ENCODE data around the gene TENT5C.

The TENT5C gene

DNA sequence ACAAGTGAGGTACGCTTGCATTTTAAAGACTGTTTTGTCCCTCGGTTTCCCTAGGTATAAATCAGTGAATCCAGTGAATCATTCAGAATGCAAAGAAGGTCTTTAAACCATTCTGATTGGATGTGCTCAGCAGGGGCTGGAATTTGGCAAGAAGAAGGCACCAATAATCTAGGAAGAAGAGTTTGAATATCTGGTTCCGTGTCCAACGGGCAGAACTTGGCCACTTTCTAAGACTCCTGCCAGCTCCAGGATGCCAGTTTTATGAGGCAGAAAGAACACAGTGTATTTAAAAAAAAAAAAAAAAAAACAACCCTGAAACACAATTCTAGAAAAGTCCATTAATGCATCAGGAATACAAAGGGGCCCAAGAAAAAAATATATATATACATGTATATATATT is 3.0 kb upstream of the TENT5C start:
- H3K27ac ChIP-seq (ENCODE audit: insufficient read depth, low read length, poor library complexity, severe bottlenecking) = no peak overlapping the region
- no peaks in the 10 kb centered on the region for H3K9me3 ChIP-seq (ENCODE audit: control insufficient read depth, low read length)
- H3K27me3 ChIP-seq (replicated peaks; ENCODE audit: control insufficient read depth, insufficient read depth, low read length, poor library complexity, severe bottlenecking) = no peaks in the 10 kb centered on the region
- no peak for DNase-seq
- peaks cover 13% of the 10 kb centered on the region for H3K4me1 ChIP-seq (ENCODE audit: control insufficient read depth, insufficient read depth, low read length, poor library complexity, severe bottlenecking)
- H3K36me3 ChIP-seq (ENCODE audit: control insufficient read depth, insufficient read depth, low read length) = no peaks in the 10 kb centered on the region
- no peak overlapping the region for H3K4me3 ChIP-seq (ENCODE audit: insufficient read depth, low read depth, low read length, poor library complexity, severe bottlenecking)

DNA sequence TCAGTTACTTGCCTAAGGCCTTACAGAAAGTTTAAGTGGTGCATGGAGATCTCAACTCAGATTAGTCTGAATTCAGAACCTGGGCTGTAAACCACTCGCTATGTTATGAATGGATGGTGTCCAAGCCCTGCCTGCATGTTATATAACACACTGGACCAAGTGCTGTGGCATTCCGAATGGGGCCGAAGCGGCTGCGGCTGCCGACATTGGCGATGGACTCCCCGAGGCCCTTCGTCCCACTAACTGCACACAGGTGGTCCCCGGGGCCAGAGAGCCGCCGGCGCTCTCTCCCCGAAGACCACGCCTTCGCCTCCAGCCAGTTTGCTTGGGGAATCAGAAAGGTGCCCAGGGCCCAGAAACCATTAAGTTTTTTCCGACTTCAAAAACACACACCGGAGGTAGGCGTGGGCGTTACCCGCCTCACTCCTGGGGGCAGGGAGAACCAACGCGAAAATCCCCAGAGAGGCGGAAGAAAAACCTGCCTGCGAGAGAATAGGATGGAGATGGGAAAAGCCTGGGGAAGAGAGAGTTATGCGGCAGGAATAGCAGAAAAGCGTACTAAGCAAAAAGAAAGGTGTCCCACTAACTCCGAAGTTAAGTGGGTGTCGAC is 579 bp upstream of the TENT5C start:
- peaks cover 18% of the 10 kb centered on the region for H3K4me1 ChIP-seq (ENCODE audit: control insufficient read depth, insufficient read depth, low read length, poor library complexity, severe bottlenecking)
- H3K4me3 ChIP-seq (ENCODE audit: insufficient read depth, low read depth, low read length, poor library complexity, severe bottlenecking) = peak overlapping the region; percentile 68
- no peaks in the 10 kb centered on the region for H3K27me3 ChIP-seq (replicated peaks; ENCODE audit: control insufficient read depth, insufficient read depth, low read length, poor library complexity, severe bottlenecking)
- DNase-seq = no peak
- no peaks in the 10 kb centered on the region for H3K9me3 ChIP-seq (ENCODE audit: control insufficient read depth, low read length)
- H3K36me3 ChIP-seq (ENCODE audit: control insufficient read depth, insufficient read depth, low read length) = no peaks in the 10 kb centered on the region
- H3K27ac ChIP-seq (ENCODE audit: insufficient read depth, low read length, poor library complexity, severe bottlenecking) = peak overlapping the region; percentile 94

DNA sequence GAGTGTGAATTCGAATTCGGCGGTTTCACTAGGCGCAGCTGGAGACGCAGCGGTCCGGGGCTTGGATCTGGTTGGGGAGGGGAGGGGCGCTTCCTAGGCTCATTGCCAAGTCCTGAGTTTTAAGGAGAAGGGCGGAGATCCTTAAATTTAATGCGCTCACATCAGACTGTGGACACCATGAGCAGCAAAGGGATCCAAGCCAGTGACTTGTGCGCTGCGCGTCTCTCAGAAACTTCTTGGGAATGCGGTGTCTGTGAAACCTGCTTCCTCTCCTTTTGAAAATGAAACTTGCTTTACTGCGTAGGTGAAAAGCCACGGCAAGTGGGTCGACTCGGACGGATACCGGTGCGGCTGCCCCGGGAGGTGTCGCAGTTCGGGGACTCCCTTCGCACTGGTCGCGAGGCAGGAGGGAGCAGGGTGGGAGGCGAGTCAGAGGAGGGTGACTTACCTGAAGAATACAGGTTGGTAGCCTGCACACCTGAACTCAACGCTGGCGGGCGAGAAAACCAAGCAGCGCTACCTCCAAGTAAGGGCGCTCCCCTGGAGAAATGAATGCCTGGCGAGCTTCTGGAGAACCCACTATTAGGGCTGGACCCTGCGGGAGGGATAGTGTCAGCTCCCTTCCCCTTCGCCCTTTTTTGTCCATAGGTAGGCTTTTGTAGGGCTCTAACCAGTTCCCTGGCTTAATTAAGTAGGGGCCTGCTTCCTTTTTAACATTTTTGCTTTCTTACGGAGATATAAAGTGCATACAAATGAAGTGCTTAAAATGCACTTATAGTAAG is 992 bp downstream of the TENT5C start:
- Histone ChIP-seq H3K36me3 (ENCODE audit: control insufficient read depth, insufficient read depth, low read length) (no peaks in the 10 kb centered on the region), H3K4me1 (ENCODE audit: control insufficient read depth, insufficient read depth, low read length, poor library complexity, severe bottlenecking) (peaks cover 18% of the 10 kb centered on the region), H3K27me3 (replicated peaks; ENCODE audit: control insufficient read depth, insufficient read depth, low read length, poor library complexity, severe bottlenecking) (no peaks in the 10 kb centered on the region), H3K27ac (ENCODE audit: insufficient read depth, low read length, poor library complexity, severe bottlenecking) (peak overlapping the region; percentile 94), H3K4me3 (ENCODE audit: insufficient read depth, low read depth, low read length, poor library complexity, severe bottlenecking) (peak overlapping the region; percentile 98), H3K9me3 (ENCODE audit: control insufficient read depth, low read length) (no peaks in the 10 kb centered on the region)
- peak; percentile 41 to 51 (median 47) for DNase-seq

DNA sequence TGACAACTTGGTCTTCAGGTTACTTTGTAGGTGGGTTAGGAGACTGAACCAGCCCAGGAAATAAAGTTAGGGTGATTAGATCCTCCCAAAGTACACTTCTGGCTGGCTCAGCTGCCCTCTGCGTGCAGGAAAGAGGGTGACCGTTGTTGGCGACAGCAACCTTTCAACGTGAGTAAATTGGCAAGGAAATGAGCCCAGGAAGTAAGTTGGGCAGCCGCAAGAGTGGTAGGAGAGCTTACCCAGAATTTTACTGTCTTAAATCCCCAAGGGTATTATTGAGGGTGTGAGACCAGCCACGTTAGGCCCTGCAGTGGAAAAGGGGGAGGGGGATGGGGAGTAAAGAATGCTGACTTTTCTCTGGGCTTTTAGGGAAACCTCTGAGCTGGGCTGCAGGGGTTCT is 1.6 kb downstream of the TENT5C start:
- Histone ChIP-seq H3K27me3 (replicated peaks; ENCODE audit: control insufficient read depth, insufficient read depth, low read length, poor library complexity, severe bottlenecking) (no peaks in the 10 kb centered on the region), H3K9me3 (ENCODE audit: control insufficient read depth, low read length) (no peaks in the 10 kb centered on the region), H3K4me3 (ENCODE audit: insufficient read depth, low read depth, low read length, poor library complexity, severe bottlenecking) (peak overlapping the region; percentile 98), H3K36me3 (ENCODE audit: control insufficient read depth, insufficient read depth, low read length) (no peaks in the 10 kb centered on the region), H3K4me1 (ENCODE audit: control insufficient read depth, insufficient read depth, low read length, poor library complexity, severe bottlenecking) (peaks cover 18% of the 10 kb centered on the region), H3K27ac (ENCODE audit: insufficient read depth, low read length, poor library complexity, severe bottlenecking) (peak overlapping the region; percentile 94)
- DNase-seq = peak; percentile 38 to 47 (median 42)

DNA sequence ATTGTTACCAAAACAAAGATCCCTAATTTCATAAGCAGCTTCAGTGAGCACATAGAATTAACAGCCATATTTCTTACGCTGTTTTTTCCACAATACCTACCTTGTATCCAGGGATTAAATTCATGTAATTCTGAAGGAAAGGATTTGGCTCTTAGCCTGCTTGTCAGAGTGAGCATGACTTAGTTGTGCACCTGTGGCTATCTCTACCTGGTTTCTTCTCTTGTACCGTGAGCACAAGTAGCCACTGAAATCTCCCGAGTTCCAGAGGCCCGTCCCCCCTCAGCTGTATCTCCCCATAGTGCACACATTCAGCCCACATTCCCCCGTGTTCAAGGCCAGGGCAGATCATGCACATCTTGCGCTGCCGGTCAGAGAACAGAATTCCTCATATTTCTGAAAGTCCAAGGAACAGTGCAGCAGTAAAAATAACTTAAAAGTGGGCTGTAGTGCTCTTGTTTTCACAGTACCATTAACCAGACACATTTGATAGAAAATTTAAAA is 2.3 kb downstream of the TENT5C start:
- H3K9me3 ChIP-seq (ENCODE audit: control insufficient read depth, low read length) = no peaks in the 10 kb centered on the region
- H3K27ac ChIP-seq (ENCODE audit: insufficient read depth, low read length, poor library complexity, severe bottlenecking) = no peak overlapping the region
- no peaks in the 10 kb centered on the region for H3K27me3 ChIP-seq (replicated peaks; ENCODE audit: control insufficient read depth, insufficient read depth, low read length, poor library complexity, severe bottlenecking)
- no peak for DNase-seq
- H3K4me1 ChIP-seq (ENCODE audit: control insufficient read depth, insufficient read depth, low read length, poor library complexity, severe bottlenecking) = peaks cover 18% of the 10 kb centered on the region
- no peaks in the 10 kb centered on the region for H3K36me3 ChIP-seq (ENCODE audit: control insufficient read depth, insufficient read depth, low read length)
- no peak overlapping the region for H3K4me3 ChIP-seq (ENCODE audit: insufficient read depth, low read depth, low read length, poor library complexity, severe bottlenecking)

DNA sequence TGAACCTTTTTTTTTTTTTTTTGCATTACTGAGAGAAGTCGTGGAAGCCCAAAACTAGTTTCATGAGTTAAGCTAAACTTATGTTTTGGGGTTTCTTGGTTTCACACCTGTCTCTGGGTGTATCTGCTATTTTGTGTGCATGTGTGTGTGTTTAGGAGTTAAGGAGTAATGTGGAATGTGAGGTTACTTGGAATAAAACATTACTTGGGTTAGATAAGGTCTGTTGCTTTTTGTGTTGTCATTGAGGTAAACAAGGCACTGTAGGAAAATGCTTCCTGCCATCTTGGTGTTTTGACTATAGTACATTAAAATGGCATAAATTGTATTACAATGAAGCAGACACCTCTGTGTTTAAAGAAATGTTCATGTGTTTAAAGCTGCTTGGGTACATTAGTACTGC is 2.9 kb downstream of the TENT5C start:
- H3K9me3 ChIP-seq (ENCODE audit: control insufficient read depth, low read length) = no peaks in the 10 kb centered on the region
- DNase-seq = no peak
- H3K4me3 ChIP-seq (ENCODE audit: insufficient read depth, low read depth, low read length, poor library complexity, severe bottlenecking) = no peak overlapping the region
- H3K36me3 ChIP-seq (ENCODE audit: control insufficient read depth, insufficient read depth, low read length) = no peaks in the 10 kb centered on the region
- H3K4me1 ChIP-seq (ENCODE audit: control insufficient read depth, insufficient read depth, low read length, poor library complexity, severe bottlenecking) = peaks cover 22% of the 10 kb centered on the region
- no peak overlapping the region for H3K27ac ChIP-seq (ENCODE audit: insufficient read depth, low read length, poor library complexity, severe bottlenecking)
- H3K27me3 ChIP-seq (replicated peaks; ENCODE audit: control insufficient read depth, insufficient read depth, low read length, poor library complexity, severe bottlenecking) = no peaks in the 10 kb centered on the region

DNA sequence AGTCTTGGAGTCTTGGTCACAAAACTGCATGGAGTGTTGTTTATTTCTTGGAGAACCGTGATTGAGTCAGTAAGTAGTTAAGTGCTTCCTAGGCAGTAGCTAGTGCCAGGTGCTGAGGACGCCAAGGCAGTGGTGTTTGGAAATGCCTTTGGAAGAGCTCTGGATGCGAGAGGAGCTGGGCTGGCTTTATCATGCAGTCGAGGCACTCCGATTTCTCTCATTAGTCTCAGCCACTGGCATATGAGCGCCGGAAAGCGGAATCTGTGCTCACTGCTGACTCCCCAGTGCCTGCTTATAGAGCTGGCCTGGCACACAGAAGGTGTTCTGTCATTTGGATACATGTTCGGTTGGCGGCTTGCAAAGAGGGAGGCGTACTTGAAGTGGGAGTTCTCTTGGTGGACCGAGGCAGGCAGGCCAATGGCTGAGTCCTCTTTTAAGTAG is 3.6 kb downstream of the TENT5C start:
- DNase-seq = no peak
- no peaks in the 10 kb centered on the region for H3K36me3 ChIP-seq (ENCODE audit: control insufficient read depth, insufficient read depth, low read length)
- no peaks in the 10 kb centered on the region for H3K27me3 ChIP-seq (replicated peaks; ENCODE audit: control insufficient read depth, insufficient read depth, low read length, poor library complexity, severe bottlenecking)
- H3K4me3 ChIP-seq (ENCODE audit: insufficient read depth, low read depth, low read length, poor library complexity, severe bottlenecking) = no peak overlapping the region
- H3K4me1 ChIP-seq (ENCODE audit: control insufficient read depth, insufficient read depth, low read length, poor library complexity, severe bottlenecking) = peaks cover 22% of the 10 kb centered on the region
- no peak overlapping the region for H3K27ac ChIP-seq (ENCODE audit: insufficient read depth, low read length, poor library complexity, severe bottlenecking)
- H3K9me3 ChIP-seq (ENCODE audit: control insufficient read depth, low read length) = no peaks in the 10 kb centered on the region

DNA sequence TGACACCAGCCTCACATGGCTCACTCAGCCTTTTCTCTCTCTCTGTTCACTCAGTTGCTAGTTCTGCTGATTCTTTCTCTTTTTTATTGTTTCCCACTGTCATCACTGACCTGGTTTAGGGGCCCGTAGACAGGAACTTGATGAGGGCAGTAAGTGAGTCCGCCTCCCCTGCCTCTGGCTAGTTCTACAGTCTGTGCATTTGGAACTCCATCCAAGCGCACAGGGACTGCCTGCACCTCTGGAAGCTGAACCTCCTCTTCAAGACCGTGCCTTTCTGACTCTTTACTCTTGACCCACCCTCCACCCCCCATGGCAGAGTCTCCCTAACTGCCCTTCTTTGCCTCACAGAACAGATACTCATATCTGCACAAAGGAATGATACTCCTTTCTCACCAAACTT is 4.2 kb downstream of the TENT5C start:
- no peak overlapping the region for H3K4me3 ChIP-seq (ENCODE audit: insufficient read depth, low read depth, low read length, poor library complexity, severe bottlenecking)
- H3K27me3 ChIP-seq (replicated peaks; ENCODE audit: control insufficient read depth, insufficient read depth, low read length, poor library complexity, severe bottlenecking) = no peaks in the 10 kb centered on the region
- no peaks in the 10 kb centered on the region for H3K9me3 ChIP-seq (ENCODE audit: control insufficient read depth, low read length)
- H3K4me1 ChIP-seq (ENCODE audit: control insufficient read depth, insufficient read depth, low read length, poor library complexity, severe bottlenecking) = peaks cover 25% of the 10 kb centered on the region
- H3K27ac ChIP-seq (ENCODE audit: insufficient read depth, low read length, poor library complexity, severe bottlenecking) = no peak overlapping the region
- H3K36me3 ChIP-seq (ENCODE audit: control insufficient read depth, insufficient read depth, low read length) = no peaks in the 10 kb centered on the region
- DNase-seq = no peak

DNA sequence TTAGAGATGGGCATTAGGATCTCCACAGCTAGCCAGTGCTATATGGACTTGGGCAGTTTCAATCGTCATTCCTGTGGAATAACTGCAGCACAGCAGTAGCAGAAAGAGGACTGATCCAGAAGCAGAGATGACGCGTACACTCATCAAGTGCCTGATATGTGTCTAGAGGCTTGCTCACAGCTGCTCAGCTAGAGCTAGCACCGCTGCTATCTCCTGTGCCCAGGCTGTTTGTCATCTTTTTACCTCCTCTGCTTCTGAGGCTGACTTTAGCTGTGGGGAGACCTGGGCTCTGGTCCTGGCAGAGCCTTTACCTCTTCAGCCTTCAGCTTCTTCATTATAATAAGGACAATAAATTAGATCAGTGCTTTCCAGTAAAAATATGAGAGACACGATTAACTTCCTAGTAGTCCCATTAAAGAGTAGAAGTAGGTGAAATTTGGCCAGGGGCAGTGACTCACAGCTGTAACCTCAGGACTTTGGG is 5.3 kb downstream of the TENT5C start:
- peaks cover 28% of the 10 kb centered on the region for H3K4me1 ChIP-seq (ENCODE audit: control insufficient read depth, insufficient read depth, low read length, poor library complexity, severe bottlenecking)
- no peak overlapping the region for H3K27ac ChIP-seq (ENCODE audit: insufficient read depth, low read length, poor library complexity, severe bottlenecking)
- H3K27me3 ChIP-seq (replicated peaks; ENCODE audit: control insufficient read depth, insufficient read depth, low read length, poor library complexity, severe bottlenecking) = no peaks in the 10 kb centered on the region
- DNase-seq = no peak
- H3K4me3 ChIP-seq (ENCODE audit: insufficient read depth, low read depth, low read length, poor library complexity, severe bottlenecking) = no peak overlapping the region
- no peaks in the 10 kb centered on the region for H3K36me3 ChIP-seq (ENCODE audit: control insufficient read depth, insufficient read depth, low read length)
- no peaks in the 10 kb centered on the region for H3K9me3 ChIP-seq (ENCODE audit: control insufficient read depth, low read length)

DNA sequence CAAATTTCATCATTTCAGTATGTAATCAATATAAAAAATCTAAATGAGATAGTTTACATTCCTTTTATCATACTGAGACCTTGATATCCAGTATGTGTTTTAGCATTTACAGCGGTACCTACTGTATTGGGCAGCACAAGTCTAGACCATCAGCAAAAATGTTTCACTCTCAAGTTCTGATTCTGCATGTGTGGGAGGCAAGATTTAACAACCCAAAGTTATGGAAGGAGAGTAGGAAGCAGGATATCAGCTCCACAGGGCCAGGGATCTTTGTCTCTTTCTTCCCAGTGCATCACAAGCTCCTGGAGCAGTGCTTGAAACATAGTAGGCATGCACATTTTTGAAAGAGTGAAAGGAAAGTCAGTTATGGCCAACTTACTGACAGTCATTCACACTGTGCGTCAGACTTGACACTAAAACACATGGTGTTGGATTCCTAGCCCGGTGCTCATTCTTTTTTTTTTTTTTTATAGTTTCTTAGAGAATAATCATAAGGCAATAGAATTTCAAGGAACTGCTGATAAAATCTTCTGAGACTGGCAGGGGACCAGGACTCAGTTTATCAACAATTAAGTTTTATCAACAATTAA is 6.1 kb downstream of the TENT5C start:
- Histone ChIP-seq H3K4me1 (ENCODE audit: control insufficient read depth, insufficient read depth, low read length, poor library complexity, severe bottlenecking) (peaks cover 33% of the 10 kb centered on the region), H3K36me3 (ENCODE audit: control insufficient read depth, insufficient read depth, low read length) (no peaks in the 10 kb centered on the region), H3K27me3 (replicated peaks; ENCODE audit: control insufficient read depth, insufficient read depth, low read length, poor library complexity, severe bottlenecking) (no peaks in the 10 kb centered on the region), H3K4me3 (ENCODE audit: insufficient read depth, low read depth, low read length, poor library complexity, severe bottlenecking) (no peak overlapping the region), H3K27ac (ENCODE audit: insufficient read depth, low read length, poor library complexity, severe bottlenecking) (no peak overlapping the region), H3K9me3 (ENCODE audit: control insufficient read depth, low read length) (no peaks in the 10 kb centered on the region)
- DNase-seq = no peak

All from effector memory CD4-positive, alpha-beta T cell (primary cell).